ENCODE measurements around the gene ADAP1.
"Not testable (repeated sequence)": the region's sequence is repeated elsewhere in the genome, so short reads cannot be mapped to it uniquely, and the experiment has no call there.

Gene ADAP1

GRCh38 chr7:954330-955238 is at the start of gene ADAP1:
Gene ADAP1 (minus strand): TSS chr7:954680. CDS start chr7:954477, 203 bp downstream.
- H3K79me2 ChIP-seq (ENCODE audit: insufficient read depth, low read length) = no peaks in the 10 kb centered on the region
- H3K4me3 ChIP-seq (ENCODE audit: insufficient read depth, low read length, poor library complexity, severe bottlenecking) = no peak within 1 kb of the TSS
- no peaks in the 10 kb centered on the region for H3K36me3 ChIP-seq (ENCODE audit: low read length)
- no peaks in the 10 kb centered on the region for H3F3A ChIP-seq (ENCODE audit: insufficient read depth)
- H3K9ac ChIP-seq (ENCODE audit: low read length) = no peak within 1 kb of the TSS
- H4K20me1 ChIP-seq (ENCODE audit: low read depth, low read length) = no peaks in the 10 kb centered on the region
- TF ChIP-seq CTCF (IDR thresholded peaks at IDR 0.05; ENCODE audit: insufficient read depth, low read length, poor library complexity, severe bottlenecking) = no peak
- TF ChIP-seq EZH2phosphoT487 (conservative IDR thresholded peaks at IDR 0.05; ENCODE audit: low read length) = no peak
- no peaks in the 10 kb centered on the region for H3K9me2 ChIP-seq (replicated peaks; ENCODE audit: insufficient read depth, low read length)
- H3K9me3 ChIP-seq (ENCODE audit: insufficient read depth, low read length) = no peaks in the 10 kb centered on the region
- H3K4me2 ChIP-seq (ENCODE audit: low read depth, low read length, poor library complexity, severe bottlenecking) = no peak within 1 kb of the TSS
- H2AFZ ChIP-seq (ENCODE audit: low read depth, low read length, severe bottlenecking) = no peak within 1 kb of the TSS
- no peak within 1 kb of the TSS for H3K27ac ChIP-seq (ENCODE audit: low read depth, low read length)
- no peaks in the 10 kb centered on the region for H3K27me3 ChIP-seq (ENCODE audit: low read length)

GRCh38 chr7:1002445-1002844 is 48.0 kb upstream of the ADAP1 start:
- not testable (repeated sequence) for H3K79me2 ChIP-seq (ENCODE audit: insufficient read depth, low read length); H3K9me3 ChIP-seq (ENCODE audit: insufficient read depth, low read length); H3K9me2 ChIP-seq (replicated peaks; ENCODE audit: insufficient read depth, low read length); H4K20me1 ChIP-seq (ENCODE audit: low read depth, low read length); H2AFZ ChIP-seq (ENCODE audit: low read depth, low read length, severe bottlenecking); H3K9ac ChIP-seq (ENCODE audit: low read length); H3K27me3 ChIP-seq (ENCODE audit: low read length); H3K36me3 ChIP-seq (ENCODE audit: low read length); H3K4me3 ChIP-seq (ENCODE audit: insufficient read depth, low read length, poor library complexity, severe bottlenecking)
- peak overlapping the region; percentile 18; the same call in 1 of the 2 replicates for H3K27ac ChIP-seq (ENCODE audit: low read depth, low read length)
- H3F3A ChIP-seq (ENCODE audit: insufficient read depth) = peaks cover 23% of the 10 kb centered on the region
- H3K4me2 ChIP-seq (ENCODE audit: low read depth, low read length, poor library complexity, severe bottlenecking) = peak overlapping the region; percentile 6

- Histone ChIP-seq H3F3A (ENCODE audit: insufficient read depth) (peaks cover 23% of the 10 kb centered on the region), H3K27ac (ENCODE audit: low read depth, low read length) (peak overlapping the region; percentile 18; the same call in 1 of the 2 replicates), H3K4me2 (ENCODE audit: low read depth, low read length, poor library complexity, severe bottlenecking) (peak overlapping the region; percentile 6)
- H4K20me1 ChIP-seq (ENCODE audit: low read depth, low read length); H3K79me2 ChIP-seq (ENCODE audit: insufficient read depth, low read length); H3K4me3 ChIP-seq (ENCODE audit: insufficient read depth, low read length, poor library complexity, severe bottlenecking); H3K9me2 ChIP-seq (replicated peaks; ENCODE audit: insufficient read depth, low read length); H3K9me3 ChIP-seq (ENCODE audit: insufficient read depth, low read length); H3K36me3 ChIP-seq (ENCODE audit: low read length); H3K27me3 ChIP-seq (ENCODE audit: low read length); H2AFZ ChIP-seq (ENCODE audit: low read depth, low read length, severe bottlenecking); H3K9ac ChIP-seq (ENCODE audit: low read length): not testable (repeated sequence)
Measured at GRCh38 chr7:1002026-1002425, 47.5 kb upstream of the ADAP1 start.

GRCh38 chr7:1001069-1001770 is 46.7 kb upstream of the ADAP1 start:
- peak overlapping the region; percentile 46 for H3K4me2 ChIP-seq (ENCODE audit: low read depth, low read length, poor library complexity, severe bottlenecking)
- H3K9me3 ChIP-seq (ENCODE audit: insufficient read depth, low read length); H3K9me2 ChIP-seq (replicated peaks; ENCODE audit: insufficient read depth, low read length); H3K36me3 ChIP-seq (ENCODE audit: low read length); H3K4me3 ChIP-seq (ENCODE audit: insufficient read depth, low read length, poor library complexity, severe bottlenecking); H2AFZ ChIP-seq (ENCODE audit: low read depth, low read length, severe bottlenecking); H3K79me2 ChIP-seq (ENCODE audit: insufficient read depth, low read length); H4K20me1 ChIP-seq (ENCODE audit: low read depth, low read length); H3K27me3 ChIP-seq (ENCODE audit: low read length): not testable (repeated sequence)
- peak overlapping the region; percentile 41; the same call in 1 of the 2 replicates for H3K9ac ChIP-seq (ENCODE audit: low read length)
- peaks cover 23% of the 10 kb centered on the region for H3F3A ChIP-seq (ENCODE audit: insufficient read depth)
- peak overlapping the region; percentile 91 for H3K27ac ChIP-seq (ENCODE audit: low read depth, low read length)
